GM21529 (cell line): Measurements from ENCODE around the gene SCN10A.

Experiments
- ATAC-seq: cut with Tn5 transposase; IDR thresholded peaks from one replicate; pipeline ENCODE4 v1.9.1; 2021; ENCODE audit not compliant: unreplicated experiment

Gene SCN10A

DNA sequence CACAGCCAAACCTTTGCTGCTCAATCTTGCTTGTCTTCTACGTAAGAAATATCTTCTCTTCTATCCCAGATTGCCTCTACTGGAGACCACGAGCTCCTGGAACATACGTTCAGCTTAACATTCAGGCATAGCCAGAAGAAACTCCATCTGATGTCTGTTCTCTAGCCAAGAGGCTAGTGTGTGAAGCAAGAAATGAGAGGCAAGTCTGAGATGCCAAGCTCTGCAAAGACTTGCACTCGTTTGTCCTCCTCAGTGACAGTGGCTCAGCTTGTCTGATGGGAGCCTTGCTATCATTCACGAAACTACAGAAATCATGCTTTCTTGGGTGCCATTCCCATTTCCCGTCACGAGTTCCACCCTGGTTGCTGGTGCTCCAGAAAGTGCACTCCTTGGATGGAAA, at the start of gene SCN10A:
Gene SCN10A (minus strand): TSS at position 192 of the 400 bp plus-strand sequence. CDS start 22,207 bp downstream, outside the sequence.
- ATAC-seq, result no peak

DNA sequence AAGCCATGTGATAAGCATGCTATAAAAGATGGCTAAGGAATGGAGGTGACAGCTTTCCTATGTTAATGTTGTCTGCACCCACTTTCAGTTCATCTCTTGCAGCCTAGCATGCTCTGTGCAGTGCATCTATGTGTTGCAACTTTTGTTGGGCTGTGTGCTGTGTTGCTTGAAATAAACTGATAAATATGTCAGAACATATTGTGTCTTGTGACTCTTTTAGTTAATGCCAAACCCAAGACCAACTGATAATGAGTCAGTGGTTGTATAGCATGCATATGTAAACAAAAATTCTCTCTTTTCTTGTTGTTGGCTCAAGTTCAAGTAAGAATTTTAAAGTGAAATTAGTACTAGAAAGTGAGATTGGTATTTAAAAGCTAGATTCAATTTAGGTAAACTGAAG, 37.0 kb upstream of the SCN10A start:
- no peak for ATAC-seq

DNA sequence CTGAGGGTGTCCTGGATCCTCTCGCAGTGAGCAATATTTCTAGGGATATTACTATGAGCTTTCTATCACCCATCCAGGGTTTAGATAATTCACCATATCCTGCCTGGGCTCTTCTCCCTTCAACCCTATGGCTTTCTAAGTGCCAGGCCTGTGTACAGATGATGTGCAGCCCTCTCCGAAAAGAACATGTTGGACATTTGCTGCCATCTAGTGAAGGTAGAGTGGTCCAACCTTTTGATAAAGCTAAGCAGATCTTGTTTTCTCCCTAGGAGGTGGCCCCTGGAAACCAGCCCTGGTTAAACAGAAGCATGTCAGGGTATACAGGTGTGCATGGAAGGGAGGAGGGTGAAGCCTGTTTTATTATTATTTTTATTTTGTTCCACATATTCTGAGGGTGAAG, 27.9 kb upstream of the SCN10A start:
- no peak for ATAC-seq

DNA sequence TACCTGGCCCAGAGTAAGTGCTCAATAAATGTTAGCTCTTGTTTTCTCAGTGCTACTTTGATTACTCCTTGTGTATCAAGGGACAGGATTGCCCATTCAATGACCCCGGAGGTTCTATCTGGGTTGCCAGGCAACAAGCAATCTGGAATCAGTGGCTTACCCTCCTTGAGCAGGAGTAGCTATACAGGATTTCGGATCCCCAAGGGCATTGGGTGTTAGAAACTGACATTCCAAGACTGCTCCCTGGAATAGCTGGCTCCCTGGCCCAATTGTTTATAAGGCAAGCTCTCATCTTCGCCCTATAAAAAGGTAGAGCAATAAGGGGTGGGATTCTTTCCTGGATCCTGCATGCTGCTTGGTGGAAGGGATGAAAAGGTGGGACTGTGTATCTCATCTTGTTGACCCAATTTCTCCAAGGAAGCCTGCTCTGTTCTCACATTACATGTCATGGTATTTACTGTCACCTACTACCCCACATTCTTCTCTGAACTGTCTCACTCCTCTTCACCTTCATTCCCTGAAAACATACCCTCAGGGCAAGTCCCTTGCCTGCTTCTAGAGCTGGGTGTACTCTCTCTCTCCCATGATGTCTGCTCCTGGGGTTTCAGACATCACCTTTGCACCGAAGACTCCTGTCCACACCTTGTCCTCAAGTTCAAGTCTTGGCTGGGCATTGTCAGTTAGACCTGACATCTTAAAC, 26.4 kb upstream of the SCN10A start:
- ATAC-seq, result no peak

DNA sequence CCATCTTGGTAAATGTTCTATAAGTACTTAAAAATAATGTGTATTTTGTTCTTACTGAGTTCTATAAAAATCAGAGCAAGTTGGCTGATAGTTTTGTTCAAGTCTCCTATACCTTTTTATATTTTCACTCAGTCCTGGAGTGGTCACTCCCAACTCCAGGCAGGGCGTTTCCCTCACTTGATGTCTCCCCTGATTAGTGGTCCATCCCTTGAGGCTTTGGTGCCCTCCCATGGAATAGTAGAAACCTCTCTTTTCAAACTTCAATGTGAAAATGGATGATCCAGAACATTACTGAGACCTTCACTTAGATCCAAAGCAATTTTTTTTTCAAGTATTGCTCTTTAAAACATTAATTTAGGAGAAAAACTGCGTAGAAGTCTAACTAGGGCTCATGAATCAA, 25.0 kb upstream of the SCN10A start:
- no peak for ATAC-seq

GRCh38 chr3:38837358-38837757, 21.3 kb upstream of the SCN10A start:
- no peak for ATAC-seq

GRCh38 chr3:38836561-38836960, 20.5 kb upstream of the SCN10A start:
- ATAC-seq, result no peak

- ATAC-seq, result no peak
Observed at GRCh38 chr3:38835939-38836338, 19.9 kb upstream of the SCN10A start.

DNA sequence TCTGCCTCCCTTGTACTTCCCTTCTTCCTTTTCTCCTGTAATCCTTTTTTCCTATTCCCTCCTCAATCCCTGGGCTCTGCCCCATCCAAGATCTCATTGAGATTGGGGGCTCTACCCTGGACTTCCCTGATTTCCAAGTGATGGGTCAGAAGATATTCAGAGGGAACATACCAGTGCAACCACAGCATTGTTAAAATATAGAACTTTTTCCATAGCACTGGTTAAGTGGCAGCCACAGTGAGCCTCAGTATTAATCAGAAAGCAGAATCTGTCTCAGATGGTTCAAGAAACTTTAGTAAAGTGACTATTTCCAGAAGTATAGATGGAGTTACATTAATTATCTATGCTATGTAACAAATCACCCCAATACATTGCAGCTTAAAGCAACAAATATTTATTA, 18.7 kb upstream of the SCN10A start:
- no peak for ATAC-seq

DNA sequence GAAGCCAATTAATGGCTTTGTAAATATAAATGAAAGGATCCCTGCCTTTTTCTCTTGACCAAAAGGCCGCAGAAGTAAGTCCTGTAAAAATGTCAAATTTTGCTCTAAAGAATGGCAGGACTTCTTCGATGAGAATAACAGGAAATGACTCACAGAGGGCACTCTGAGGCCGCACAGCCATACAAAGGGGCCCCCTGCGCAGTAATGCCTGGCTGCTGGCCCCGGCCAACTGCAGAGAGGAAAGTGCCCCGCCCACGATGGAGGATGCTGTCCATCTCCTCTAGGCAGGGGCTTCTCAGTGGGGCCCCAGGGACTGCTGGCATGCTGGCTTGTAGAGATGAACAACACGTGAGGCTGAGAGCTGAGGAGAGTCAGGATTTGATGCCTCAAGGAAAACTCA, 18.1 kb upstream of the SCN10A start:
- ATAC-seq, result no peak

DNA sequence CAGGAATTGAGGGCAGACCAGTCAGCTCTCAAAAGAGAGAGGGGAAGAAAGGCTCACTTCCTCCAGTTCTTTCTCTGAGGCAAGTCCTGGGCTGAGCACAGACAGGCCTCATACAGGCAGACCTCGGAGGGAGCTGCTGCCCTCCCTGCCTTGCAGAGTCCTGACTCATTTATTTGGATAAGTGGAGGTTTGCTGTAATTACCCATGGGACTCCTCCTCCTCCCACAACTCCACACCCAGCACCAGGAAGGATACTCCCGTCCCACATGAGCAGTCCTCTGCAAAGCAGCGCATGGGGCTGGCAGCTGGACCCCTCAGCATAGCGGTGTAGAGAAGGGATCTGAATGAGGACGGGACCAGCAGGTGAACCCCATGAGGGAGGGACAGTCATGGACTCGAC, 13.4 kb upstream of the SCN10A start:
- ATAC-seq, result no peak

DNA sequence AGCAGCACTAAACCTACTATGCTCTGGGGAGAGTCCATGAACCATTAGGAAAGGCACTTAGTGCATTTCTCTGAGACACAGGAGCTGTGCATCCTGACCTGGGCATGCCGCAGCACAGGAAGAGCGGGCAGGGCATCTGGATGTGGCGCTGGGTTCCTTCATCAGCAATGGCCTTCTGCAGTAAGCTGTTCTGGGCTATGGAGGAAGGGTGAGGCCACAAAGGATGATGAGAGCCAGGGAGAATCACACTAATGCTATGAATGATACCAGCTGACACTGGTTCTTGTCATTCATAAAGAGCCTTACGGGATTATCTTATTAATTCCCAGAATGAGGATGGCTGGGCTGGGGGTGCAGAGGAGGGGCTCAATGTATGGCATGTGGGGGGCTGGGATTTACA, 12.7 kb upstream of the SCN10A start:
- ATAC-seq, result no peak

DNA sequence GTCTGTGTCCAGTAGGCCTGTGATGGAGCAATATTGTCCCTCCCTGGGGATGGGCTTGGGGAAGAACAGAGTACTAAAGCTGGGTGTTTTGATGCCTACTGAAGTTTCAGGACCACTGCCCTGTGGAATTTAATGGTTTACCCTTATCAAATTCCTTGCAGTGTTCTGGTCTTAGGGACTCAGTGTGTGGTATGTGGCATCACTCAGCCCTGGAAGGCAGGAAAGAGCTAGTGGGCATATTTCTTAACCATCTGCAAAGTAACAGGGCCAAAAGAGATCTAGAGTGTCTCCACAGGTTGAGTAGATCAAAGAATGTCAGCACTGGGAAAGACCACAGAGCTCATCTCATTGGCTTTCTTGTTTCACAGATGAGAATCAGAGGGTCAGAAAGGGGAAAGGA, 11.8 kb upstream of the SCN10A start:
- no peak for ATAC-seq

- no peak for ATAC-seq
Observed at GRCh38 chr3:38826001-38826400, 10.0 kb upstream of the SCN10A start.

DNA sequence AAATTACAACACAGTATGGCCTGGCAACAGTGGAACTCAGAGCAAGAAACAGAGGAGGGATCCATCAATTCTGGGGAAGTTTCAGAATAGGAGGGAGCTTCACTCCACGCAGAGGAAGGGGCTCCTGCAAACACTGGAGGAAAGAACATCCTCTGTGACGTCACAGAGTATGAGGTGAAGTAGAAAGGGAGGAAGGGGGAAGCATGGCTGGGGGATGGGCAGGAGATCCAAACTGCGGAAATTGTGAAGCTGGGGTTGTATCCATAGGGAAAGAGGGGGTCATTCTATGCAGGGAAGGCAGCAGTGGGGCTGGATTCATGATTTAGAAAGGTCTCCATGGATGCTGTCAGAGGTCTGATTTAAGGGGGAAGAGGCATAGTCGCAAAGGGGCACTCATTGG, 8.3 kb upstream of the SCN10A start:
- no peak for ATAC-seq

GRCh38 chr3:38823722-38824121, 7.7 kb upstream of the SCN10A start:
- ATAC-seq, result no peak

- no peak for ATAC-seq
Observed at GRCh38 chr3:38823186-38823585, 7.2 kb upstream of the SCN10A start.

GRCh38 chr3:38811822-38812221, 4.2 kb downstream of the SCN10A start:
- ATAC-seq, result no peak

- no peak for ATAC-seq
Observed at GRCh38 chr3:38805765-38806386, 10.1 kb downstream of the SCN10A start.

DNA sequence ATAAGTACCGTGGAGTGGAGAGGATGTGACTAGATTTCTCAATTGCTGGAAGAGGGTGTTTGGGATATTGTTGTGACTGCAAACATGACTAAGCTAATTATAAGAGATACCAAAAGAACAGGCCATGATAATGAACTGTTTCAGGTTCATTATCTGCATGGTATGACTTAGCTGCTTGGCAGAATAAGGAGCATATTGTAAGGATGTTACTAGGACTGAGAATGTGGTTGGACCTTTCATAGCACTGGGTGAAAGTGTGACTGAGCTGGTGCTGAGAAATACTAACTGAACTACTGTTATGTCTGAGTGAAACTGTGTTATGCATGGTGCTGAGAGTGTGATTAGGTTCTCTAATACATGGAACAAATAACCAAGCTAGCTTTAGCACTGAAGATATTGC, 11.0 kb downstream of the SCN10A start:
- no peak for ATAC-seq

DNA sequence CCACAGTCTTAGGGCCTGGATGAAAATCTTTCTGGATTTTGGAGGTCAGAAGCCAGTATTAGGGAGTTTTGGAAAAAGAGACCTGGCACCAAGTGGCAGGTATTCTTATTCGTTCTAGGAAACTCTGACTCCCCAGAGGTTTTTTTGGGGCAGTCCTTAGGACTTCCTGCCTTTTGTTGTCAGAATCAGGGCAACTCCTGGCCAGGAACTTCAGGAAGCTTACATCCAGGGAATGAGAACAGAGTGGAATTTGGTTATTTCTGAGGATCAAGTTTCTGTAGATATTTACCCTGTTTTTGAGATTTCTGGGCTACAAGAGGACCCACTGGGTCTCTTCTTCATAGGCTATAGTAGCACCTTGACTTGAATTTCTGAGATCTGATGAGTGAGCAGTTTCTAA, 15.5 kb downstream of the SCN10A start:
- no peak for ATAC-seq

DNA sequence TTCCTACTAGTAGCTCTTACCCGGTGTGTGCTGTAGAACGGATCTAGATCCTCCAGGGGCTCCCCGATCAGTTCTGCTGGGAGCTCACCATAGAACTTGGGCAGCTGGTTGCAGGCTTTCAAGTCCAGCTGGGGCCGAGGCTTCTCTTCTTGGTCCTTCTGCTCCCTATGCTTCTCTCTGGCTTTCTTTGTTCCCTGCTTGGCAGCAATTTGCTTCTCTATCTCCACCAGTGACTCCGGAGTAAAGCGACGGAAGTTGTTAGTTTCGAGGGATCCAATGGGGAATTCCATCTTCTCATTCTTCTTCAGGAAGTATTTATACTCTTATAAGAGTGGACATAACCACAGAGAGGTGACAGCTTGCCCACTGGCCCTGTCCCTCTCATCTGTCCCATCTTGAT, 22.3 kb downstream of the SCN10A start:
- ATAC-seq, result no peak

GRCh38 chr3:38792983-38793382, 23.0 kb downstream of the SCN10A start:
- no peak for ATAC-seq
